ENCODE results near the gene UNK. TPM values are rescaled to one million over a fixed set of nuclear protein-coding genes. Genes with fewer than 3 reads are reported as not detected.

UNK gene
- total RNA-seq, 1 experiment from 2014 or later, result 16.0 TPM

DNA sequence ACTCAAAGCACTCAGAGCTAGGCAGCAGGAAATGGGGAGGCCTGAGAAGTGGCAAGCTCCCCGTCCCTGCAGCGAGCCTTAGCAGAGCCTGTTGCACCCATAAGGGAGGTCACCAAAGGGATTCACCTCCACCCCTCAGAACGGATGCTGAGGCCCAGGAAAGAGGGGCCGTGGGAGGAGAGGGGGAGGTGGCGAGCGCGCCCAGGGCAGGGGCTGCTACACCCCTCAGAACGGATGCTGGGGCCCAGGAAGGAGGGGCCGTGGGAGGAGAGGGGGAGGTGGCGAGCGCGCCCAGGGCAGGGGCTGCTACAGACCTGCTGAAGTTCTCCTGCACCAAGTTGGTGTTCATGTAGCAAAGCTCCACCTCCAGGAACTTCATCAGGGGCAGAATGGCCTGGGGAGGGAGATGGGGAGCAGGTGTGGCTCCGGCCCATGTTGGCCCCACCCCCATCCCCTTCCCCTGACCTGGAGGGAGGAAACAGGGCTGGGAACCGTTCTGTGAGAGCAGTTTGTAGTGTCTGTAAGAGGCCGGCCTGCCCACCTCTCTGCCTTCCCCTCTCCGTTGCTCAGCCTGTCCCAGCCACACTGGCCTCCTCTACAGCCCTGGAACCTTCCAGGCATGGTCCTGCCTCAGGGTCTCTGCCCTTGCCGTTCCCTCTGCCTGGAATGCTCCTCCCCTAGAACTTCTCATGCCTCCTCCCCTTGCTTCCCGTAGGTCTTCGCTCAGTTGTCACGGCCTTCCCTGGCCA, 48.2 kb downstream of the UNK start:
- CTCF ChIA-PET, result interaction anchor here (1.5 kb wide), 2 partner anchors 13 to 15 kb away, joined by 5 to 6 read pairs; no protein-coding TSS in a partner anchor
- POLR2A ChIA-PET, result interaction anchor here (0.8 to 1.2 kb wide), 2 partner anchors 11 to 53 kb away, joined by 3 to 4 read pairs; partner anchors contain the start of gene UNC13D
- intact Hi-C loops (cut with micrococcal nuclease), result no loop called here
- H3K27ac Mint-ChIP-seq (ENCODE audit: low read depth, unreplicated experiment), result no peak overlapping the region
- no peak overlapping the region for H3K4me3 Mint-ChIP-seq (ENCODE audit: unreplicated experiment)
- no TSS peak for BruUV-seq (replicated peaks)
- no peaks in the 10 kb centered on the region for H3K27me3 Mint-ChIP-seq (ENCODE audit: insufficient read depth, unreplicated experiment)
- DNase-seq (ENCODE audit: unreplicated experiment), result no peak
- no peaks in the 10 kb centered on the region for H3K36me3 Mint-ChIP-seq (ENCODE audit: insufficient read depth, unreplicated experiment)
- H3K9me3 Mint-ChIP-seq (ENCODE audit: unreplicated experiment), result no peaks in the 10 kb centered on the region
- peaks cover 7% of the 10 kb centered on the region for H3K4me1 Mint-ChIP-seq (ENCODE audit: insufficient read depth, unreplicated experiment)
- TF ChIP-seq, protein P1, sequence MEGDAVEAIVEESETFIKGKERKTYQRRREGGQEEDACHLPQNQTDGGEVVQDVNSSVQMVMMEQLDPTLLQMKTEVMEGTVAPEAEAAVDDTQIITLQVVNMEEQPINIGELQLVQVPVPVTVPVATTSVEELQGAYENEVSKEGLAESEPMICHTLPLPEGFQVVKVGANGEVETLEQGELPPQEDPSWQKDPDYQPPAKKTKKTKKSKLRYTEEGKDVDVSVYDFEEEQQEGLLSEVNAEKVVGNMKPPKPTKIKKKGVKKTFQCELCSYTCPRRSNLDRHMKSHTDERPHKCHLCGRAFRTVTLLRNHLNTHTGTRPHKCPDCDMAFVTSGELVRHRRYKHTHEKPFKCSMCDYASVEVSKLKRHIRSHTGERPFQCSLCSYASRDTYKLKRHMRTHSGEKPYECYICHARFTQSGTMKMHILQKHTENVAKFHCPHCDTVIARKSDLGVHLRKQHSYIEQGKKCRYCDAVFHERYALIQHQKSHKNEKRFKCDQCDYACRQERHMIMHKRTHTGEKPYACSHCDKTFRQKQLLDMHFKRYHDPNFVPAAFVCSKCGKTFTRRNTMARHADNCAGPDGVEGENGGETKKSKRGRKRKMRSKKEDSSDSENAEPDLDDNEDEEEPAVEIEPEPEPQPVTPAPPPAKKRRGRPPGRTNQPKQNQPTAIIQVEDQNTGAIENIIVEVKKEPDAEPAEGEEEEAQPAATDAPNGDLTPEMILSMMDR (IDR thresholded peaks at IDR 0.05; ENCODE audit: unreplicated experiment), result no peak

DNA sequence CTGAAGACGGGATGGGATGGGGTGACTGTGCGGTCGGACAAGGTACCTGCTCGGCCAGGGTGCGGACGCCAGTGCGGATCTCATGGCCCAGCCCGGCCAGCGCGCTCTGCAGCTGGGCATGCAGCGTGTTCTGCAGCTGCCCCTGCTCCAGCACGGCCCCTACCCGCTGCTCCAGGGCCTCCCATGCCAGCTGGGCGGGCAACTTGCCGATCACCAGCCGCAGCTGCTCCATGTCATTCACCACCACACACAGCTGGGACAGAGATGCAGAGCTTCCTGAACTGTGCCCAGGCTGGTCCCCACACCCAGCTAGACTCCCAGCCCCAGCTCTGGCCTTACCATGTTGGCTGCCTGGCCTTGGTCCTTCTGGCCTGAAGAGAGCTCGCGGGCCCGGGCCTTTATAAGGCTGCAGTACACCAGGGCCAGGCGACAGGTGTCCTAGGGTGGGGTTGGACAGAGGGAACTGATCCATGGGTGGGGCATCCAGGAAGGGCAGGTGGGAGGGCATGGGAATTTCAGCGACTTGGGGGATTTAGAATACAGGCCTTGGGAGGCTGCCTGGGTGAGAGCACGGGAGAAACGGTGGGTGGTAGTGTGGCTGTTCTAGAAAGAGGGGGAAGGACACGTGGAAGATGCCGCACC, 49.8 kb downstream of the UNK start:
- Mint-ChIP-seq H3K4me1 (ENCODE audit: insufficient read depth, unreplicated experiment) (peaks cover 7% of the 10 kb centered on the region), H3K27ac (ENCODE audit: low read depth, unreplicated experiment) (peak overlapping the region; percentile 25), H3K4me3 (ENCODE audit: unreplicated experiment) (no peak overlapping the region), H3K27me3 (ENCODE audit: insufficient read depth, unreplicated experiment) (no peaks in the 10 kb centered on the region), H3K9me3 (ENCODE audit: unreplicated experiment) (no peaks in the 10 kb centered on the region), H3K36me3 (ENCODE audit: insufficient read depth, unreplicated experiment) (no peaks in the 10 kb centered on the region)
- BruUV-seq (replicated peaks), result no TSS peak
- ChIA-PET CTCF (interaction anchor here (0.6 to 1.5 kb wide), 3 partner anchors 14 to 43 kb away, joined by 3 to 6 read pairs (median 3); no protein-coding TSS in a partner anchor), POLR2A (interaction anchor here (0.6 to 0.9 kb wide), 2 partner anchors 43 to 88 kb away, joined by 3 read pairs; no protein-coding TSS in a partner anchor)
- no peak for DNase-seq (ENCODE audit: unreplicated experiment)
- TF ChIP-seq, protein P1 (IDR thresholded peaks at IDR 0.05; ENCODE audit: unreplicated experiment), result no peak
- intact Hi-C loops (cut with micrococcal nuclease), result no loop called here

- Mint-ChIP-seq H3K36me3 (ENCODE audit: insufficient read depth, unreplicated experiment) (no peaks in the 10 kb centered on the region), H3K4me1 (ENCODE audit: insufficient read depth, unreplicated experiment) (peaks cover 7% of the 10 kb centered on the region), H3K27me3 (ENCODE audit: insufficient read depth, unreplicated experiment) (no peaks in the 10 kb centered on the region), H3K27ac (ENCODE audit: low read depth, unreplicated experiment) (peak overlapping the region; percentile 25), H3K4me3 (ENCODE audit: unreplicated experiment) (no peak overlapping the region), H3K9me3 (ENCODE audit: unreplicated experiment) (no peaks in the 10 kb centered on the region)
- intact Hi-C loops (cut with micrococcal nuclease), result no loop called here
- ChIA-PET CTCF (interaction anchor here (0.6 to 0.9 kb wide), 2 partner anchors 28 to 43 kb away, joined by 3 read pairs; no protein-coding TSS in a partner anchor), POLR2A (interaction anchor here (0.9 kb wide), 1 partner anchor 42 kb away, joined by 3 read pairs; no protein-coding TSS in a partner anchor)
- TF ChIP-seq, protein P1 (IDR thresholded peaks at IDR 0.05; ENCODE audit: unreplicated experiment), result no peak
- BruUV-seq (replicated peaks), result no TSS peak
- no peak for DNase-seq (ENCODE audit: unreplicated experiment)
Observed at GRCh38 chr17:75834928-75835653, 50.5 kb downstream of the UNK start.

GRCh38 chr17:75835654-75835987, 51.0 kb downstream of the UNK start:
- no TSS peak for BruUV-seq (replicated peaks)
- Mint-ChIP-seq H3K36me3 (ENCODE audit: insufficient read depth, unreplicated experiment) (no peaks in the 10 kb centered on the region), H3K4me3 (ENCODE audit: unreplicated experiment) (no peak overlapping the region), H3K4me1 (ENCODE audit: insufficient read depth, unreplicated experiment) (peaks cover 7% of the 10 kb centered on the region), H3K27ac (ENCODE audit: low read depth, unreplicated experiment) (no peak overlapping the region), H3K9me3 (ENCODE audit: unreplicated experiment) (no peaks in the 10 kb centered on the region), H3K27me3 (ENCODE audit: insufficient read depth, unreplicated experiment) (no peaks in the 10 kb centered on the region)
- TF ChIP-seq, protein P1 (IDR thresholded peaks at IDR 0.05; ENCODE audit: unreplicated experiment), result no peak
- intact Hi-C loops (cut with micrococcal nuclease), result no loop called here
- CTCF ChIA-PET, result no interaction called here
- DNase-seq (ENCODE audit: unreplicated experiment), result no peak
- POLR2A ChIA-PET, result interaction anchor here (0.9 kb wide), 1 partner anchor 42 kb away, joined by 3 read pairs; no protein-coding TSS in a partner anchor
